Measurements from ENCODE around the gene ZNF431. TPM values are rescaled to one million over a fixed set of nuclear protein-coding genes. Genes with fewer than 3 reads are reported as not detected.

ZNF431 gene
- total and polyA plus RNA-seq, 2 donors (not counting 1 experiment from before 2014, with no cell fraction given) = 19.8 to 40.7 TPM

GRCh38 chr19:21133633-21134032 is 8.2 kb upstream of the ZNF431 start:
- H2AFZ ChIP-seq (ENCODE audit: insufficient read depth, low read depth, low read length, poor library complexity, severe bottlenecking) = no peak overlapping the region
- no peaks in the 10 kb centered on the region for H4K20me1 ChIP-seq (ENCODE audit: control insufficient read depth, insufficient read depth, low read length, poor library complexity, severe bottlenecking)
- Mint-ChIP-seq H3K4me1 (no peaks in the 10 kb centered on the region), H3K27ac (no peak overlapping the region), H3K27me3 (peaks cover 15% of the 10 kb centered on the region), H3K4me3 (no peak overlapping the region), H3K9me3 (ENCODE audit: insufficient read depth) (peaks cover 4% of the 10 kb centered on the region)
- DNase-seq (no peak), ATAC-seq (ENCODE audit: low read depth) (no peak)
- WGBS (ENCODE audit: insufficient coverage) = no CpG with 5 or more reads among the region's 1 CpG
- ChIA-PET CTCF (no interaction called here), POLR2A (no interaction called here)
- peaks cover 0 to 3% (median 0%) of the 10 kb centered on the region in 3 donors for H3K9me3 ChIP-seq (ENCODE audit: control extremely low read depth in 1 of 3, control insufficient read depth in 2 of 3, insufficient read depth in 1 of 3, low read length in 2 of 3)
- H3K9ac ChIP-seq (ENCODE audit: low read length) = no peak overlapping the region
- no peak overlapping the region for H3K4me3 ChIP-seq (ENCODE audit: control extremely low read depth in 1 of 5, extremely low read depth in 1 of 5, insufficient read depth in 1 of 5, low read depth in 2 of 5, low read length in 4 of 5)
- no peak overlapping the region for H3K27ac ChIP-seq (ENCODE audit: low read length in 2 of 2)
- H3K36me3 ChIP-seq (replicated peaks in 1 of 2; ENCODE audit: control extremely low read depth in 1 of 2, control insufficient read depth in 1 of 2, extremely low read depth in 1 of 2, insufficient read depth in 2 of 2, low read length in 1 of 2) = no peaks in the 10 kb centered on the region
- no peaks in the 10 kb centered on the region for H3K4me1 ChIP-seq (ENCODE audit: control insufficient read depth in 2 of 2, insufficient read depth in 2 of 2, low read length in 2 of 2)
- intact Hi-C loops (cut with micrococcal nuclease) = no loop called here
- no peaks in the 10 kb centered on the region for H3K27me3 ChIP-seq (replicated peaks in 1 of 4; ENCODE audit: control extremely low read depth in 1 of 4, control insufficient read depth in 3 of 4, insufficient read depth in 4 of 4, low read length in 3 of 4)
- H3K4me2 ChIP-seq (replicated peaks; ENCODE audit: low read depth, low read length, poor library complexity, severe bottlenecking) = no peak overlapping the region
- no peaks in the 10 kb centered on the region for H3K79me2 ChIP-seq (ENCODE audit: control insufficient read depth, insufficient read depth, low read length)
- TF ChIP-seq EZH2 (IDR thresholded peaks at IDR 0.05; ENCODE audit: borderline replicate concordance, insufficient read depth, low read depth, low read length, poor library complexity, severe bottlenecking) = no peak
- TF ChIP-seq CTCF (IDR thresholded peaks at IDR 0.05) = no peak

- POLR2A ChIA-PET = no interaction called here
- Mint-ChIP-seq H3K27ac (no peak overlapping the region), H3K27me3 (peaks cover 15% of the 10 kb centered on the region), H3K4me1 (no peaks in the 10 kb centered on the region), H3K4me3 (no peak overlapping the region), H3K9me3 (ENCODE audit: insufficient read depth) (peaks cover 4% of the 10 kb centered on the region)
- WGBS (ENCODE audit: insufficient coverage) = 85% methylated on average over 1 of the region's 2 CpGs
- Histone ChIP-seq H2AFZ (ENCODE audit: insufficient read depth, low read depth, low read length, poor library complexity, severe bottlenecking) (no peak overlapping the region), H3K79me2 (ENCODE audit: control insufficient read depth, insufficient read depth, low read length) (no peaks in the 10 kb centered on the region), H3K4me3 (ENCODE audit: control extremely low read depth in 1 of 5, extremely low read depth in 1 of 5, insufficient read depth in 1 of 5, low read depth in 2 of 5, low read length in 4 of 5) (no peak overlapping the region), H3K9ac (ENCODE audit: low read length) (no peak overlapping the region), H3K27ac (ENCODE audit: low read length in 2 of 2) (no peak overlapping the region), H3K36me3 (replicated peaks in 1 of 2; ENCODE audit: control extremely low read depth in 1 of 2, control insufficient read depth in 1 of 2, extremely low read depth in 1 of 2, insufficient read depth in 2 of 2, low read length in 1 of 2) (no peaks in the 10 kb centered on the region), H4K20me1 (ENCODE audit: control insufficient read depth, insufficient read depth, low read length, poor library complexity, severe bottlenecking) (no peaks in the 10 kb centered on the region), H3K4me1 (ENCODE audit: control insufficient read depth in 2 of 2, insufficient read depth in 2 of 2, low read length in 2 of 2) (no peaks in the 10 kb centered on the region), H3K4me2 (replicated peaks; ENCODE audit: low read depth, low read length, poor library complexity, severe bottlenecking) (no peak overlapping the region), H3K27me3 (replicated peaks in 1 of 4; ENCODE audit: control extremely low read depth in 1 of 4, control insufficient read depth in 3 of 4, insufficient read depth in 4 of 4, low read length in 3 of 4) (no peaks in the 10 kb centered on the region), H3K9me3 (ENCODE audit: control extremely low read depth in 1 of 3, control insufficient read depth in 2 of 3, insufficient read depth in 1 of 3, low read length in 2 of 3) (peaks cover 0 to 3% (median 0%) of the 10 kb centered on the region in 3 donors)
- DNase-seq (no peak), ATAC-seq (ENCODE audit: low read depth) (no peak)
- intact Hi-C loops (cut with micrococcal nuclease) = no loop called here
- TF ChIP-seq EZH2 (IDR thresholded peaks at IDR 0.05; ENCODE audit: borderline replicate concordance, insufficient read depth, low read depth, low read length, poor library complexity, severe bottlenecking) (no peak), CTCF (IDR thresholded peaks at IDR 0.05) (no peak)
- CTCF ChIA-PET = no interaction called here
Measured at GRCh38 chr19:21134934-21135366, 6.9 kb upstream of the ZNF431 start.
